DMS79 treated with DMSO at 0.1 percent for 48 hours (cell line): ENCODE measurements around the gene CKAP2.
"Not testable (repeated sequence)": the region's sequence is repeated elsewhere in the genome, so short reads cannot be mapped to it uniquely, and the experiment has no call there.

ENCODE experiments used
- DNase-seq: peaks from one replicate; lab custom pipeline; 2025; lab: John Stamatoyannopoulos, UW

Gene CKAP2, protein sequence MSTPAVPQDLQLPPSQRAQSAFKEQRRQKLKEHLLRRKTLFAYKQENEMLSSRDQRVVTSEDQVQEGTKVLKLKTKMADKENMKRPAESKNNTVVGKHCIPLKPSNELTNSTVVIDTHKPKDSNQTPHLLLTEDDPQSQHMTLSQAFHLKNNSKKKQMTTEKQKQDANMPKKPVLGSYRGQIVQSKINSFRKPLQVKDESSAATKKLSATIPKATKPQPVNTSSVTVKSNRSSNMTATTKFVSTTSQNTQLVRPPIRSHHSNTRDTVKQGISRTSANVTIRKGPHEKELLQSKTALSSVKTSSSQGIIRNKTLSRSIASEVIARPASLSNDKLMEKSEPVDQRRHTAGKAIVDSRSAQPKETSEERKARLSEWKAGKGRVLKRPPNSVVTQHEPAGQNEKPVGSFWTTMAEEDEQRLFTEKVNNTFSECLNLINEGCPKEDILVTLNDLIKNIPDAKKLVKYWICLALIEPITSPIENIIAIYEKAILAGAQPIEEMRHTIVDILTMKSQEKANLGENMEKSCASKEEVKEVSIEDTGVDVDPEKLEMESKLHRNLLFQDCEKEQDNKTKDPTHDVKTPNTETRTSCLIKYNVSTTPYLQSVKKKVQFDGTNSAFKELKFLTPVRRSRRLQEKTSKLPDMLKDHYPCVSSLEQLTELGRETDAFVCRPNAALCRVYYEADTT

DNA sequence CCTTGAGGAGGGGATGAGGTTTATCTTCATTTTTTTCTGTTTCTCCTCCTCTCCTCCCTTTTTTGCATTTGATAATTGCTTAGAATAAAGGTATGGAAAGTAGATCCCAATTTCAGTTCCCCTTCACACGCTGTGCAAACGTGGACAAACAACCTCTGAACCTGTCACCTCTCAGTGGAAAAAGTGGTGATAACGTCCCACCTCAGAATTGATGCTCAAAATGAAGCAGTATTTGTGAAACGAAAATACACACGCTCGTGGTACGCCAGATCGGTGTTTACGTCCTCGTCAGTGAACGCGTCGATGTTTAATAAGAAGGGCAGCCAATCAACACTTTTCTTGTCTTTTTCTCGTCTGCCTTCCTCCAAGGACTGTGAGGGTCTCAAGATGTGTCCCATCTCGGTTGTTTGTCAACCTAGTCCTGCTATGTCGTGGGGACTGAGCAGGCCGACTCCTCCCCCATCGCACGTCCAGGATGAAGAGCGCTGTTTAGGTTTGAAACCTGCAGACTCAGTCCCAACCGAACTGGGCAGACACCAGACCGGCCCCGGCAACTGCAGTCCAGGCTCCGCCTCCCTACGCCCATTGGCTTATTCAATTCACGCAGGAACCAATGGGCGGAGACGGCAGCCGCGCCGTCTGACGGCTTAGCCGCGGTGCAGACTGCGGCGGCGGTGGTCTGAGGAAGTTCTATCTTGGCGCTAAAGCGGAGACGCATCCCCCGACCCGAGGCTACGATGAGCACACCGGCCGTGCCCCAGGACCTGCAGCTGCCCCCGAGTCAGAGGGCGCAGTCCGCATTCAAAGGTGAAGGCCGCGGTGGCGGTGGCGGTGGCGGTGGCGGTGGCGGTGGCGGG is at the start of gene CKAP2:
TSS of gene CKAP2 (plus strand) at position 659 of the 857 bp plus-strand sequence. CDS start at position 738, 79 bp downstream.
- peak; percentile 87 for DNase-seq

DNA sequence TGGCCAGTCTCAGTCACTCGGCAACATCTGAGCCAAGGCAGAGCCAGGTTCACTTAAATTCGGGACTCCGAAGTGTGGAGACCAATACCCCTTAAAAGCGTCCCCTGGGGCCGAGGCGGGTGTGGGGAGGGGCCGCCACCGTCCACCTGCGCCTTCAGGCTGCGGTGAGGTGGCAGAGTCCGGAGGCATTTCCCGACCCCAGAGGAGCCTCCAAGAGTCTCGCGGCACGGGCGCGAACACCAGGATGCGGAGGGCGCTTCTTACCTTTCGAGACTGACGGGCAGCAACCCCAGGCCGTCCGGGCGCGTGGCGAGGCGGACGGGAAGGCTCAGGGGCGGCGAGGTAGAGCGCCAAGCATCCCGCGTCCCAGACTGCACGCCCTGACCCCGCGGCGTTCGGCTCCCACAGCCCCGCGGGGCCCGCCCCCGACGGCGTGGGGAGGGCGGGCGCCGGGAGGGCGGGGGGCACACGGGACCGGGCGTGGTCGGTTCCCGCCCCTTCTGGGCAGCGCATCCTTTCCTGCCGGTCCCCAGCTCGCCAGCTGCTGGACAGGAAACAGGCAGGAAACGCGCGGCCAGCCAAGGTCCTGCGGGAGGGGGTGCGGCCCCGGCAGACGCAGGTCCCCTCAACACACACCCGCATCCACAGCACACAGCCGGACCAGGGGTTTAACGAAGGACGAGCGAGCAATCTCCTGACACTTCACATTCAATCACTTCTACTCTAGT is 49.3 kb upstream of the CKAP2 start, which contains the start of gene THSD1:
TSS of gene THSD1 (minus strand) at position 406 of the 728 bp plus-strand sequence. CDS start 3,572 bp downstream, outside the sequence.
- DNase-seq, result peak; percentile 0

DNA sequence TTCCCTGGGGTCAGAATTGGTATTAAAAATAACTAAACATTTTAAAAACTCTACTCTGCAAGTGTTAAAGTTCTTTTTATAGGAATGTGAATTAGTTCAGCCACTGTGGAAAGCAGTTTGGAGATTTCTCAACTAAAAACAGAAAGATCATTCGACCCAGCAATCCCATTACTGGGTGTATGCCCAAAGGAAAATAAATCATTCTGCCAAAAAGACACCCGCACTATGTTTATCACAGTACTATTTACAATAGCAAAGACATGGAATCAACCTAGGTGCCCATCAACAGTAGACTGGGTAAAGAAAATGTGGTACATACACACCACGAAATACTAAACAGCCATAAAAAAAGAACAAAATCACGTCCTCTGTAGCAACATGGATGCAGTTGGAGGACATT is 48.6 kb upstream of the CKAP2 start:
- no peak for DNase-seq

DNA sequence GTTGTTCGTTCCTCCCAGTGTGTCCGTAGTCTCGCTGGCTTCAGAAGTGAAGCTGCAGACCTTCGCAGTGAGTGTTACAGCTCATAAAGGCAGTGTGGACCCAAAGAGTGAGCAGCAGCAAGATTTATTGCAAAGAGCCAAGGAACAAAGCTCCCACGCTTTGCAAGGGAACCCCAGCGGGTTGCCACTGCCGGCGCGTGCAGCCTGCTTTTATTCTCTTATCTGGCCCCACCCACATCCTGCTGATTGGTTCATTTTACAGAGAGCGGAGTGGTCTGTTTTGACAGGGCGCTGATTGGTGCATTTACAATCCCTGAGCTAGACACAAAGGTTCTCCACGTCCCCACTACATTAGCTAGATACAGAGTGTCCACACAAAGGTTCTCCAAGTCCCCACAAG is 47.8 kb upstream of the CKAP2 start:
- DNase-seq, result not testable (repeated sequence)

- DNase-seq, result peak; percentile 21
Measured at GRCh38 chr13:52408071-52408658, 47.1 kb upstream of the CKAP2 start.

DNA sequence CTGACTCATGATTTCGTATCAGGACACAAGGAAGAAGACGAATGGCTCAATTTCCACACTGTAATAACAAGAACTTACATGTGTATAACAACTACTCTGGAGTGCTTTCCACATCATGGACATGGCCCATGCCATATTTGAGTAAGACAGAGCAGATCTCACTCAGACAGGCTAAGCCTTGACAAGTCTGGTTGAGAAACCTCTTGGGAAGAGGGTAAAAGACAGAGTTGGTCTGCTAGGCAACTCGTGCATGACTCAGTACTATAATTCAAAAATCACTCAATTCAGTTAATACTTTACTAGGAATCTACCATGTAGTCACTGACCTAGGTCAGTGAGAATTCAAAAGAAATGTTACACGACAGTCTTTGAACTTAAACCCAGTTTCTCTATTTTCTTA is 43.6 kb upstream of the CKAP2 start:
- DNase-seq, result no peak

GRCh38 chr13:52412128-52412527 is 43.1 kb upstream of the CKAP2 start:
- no peak for DNase-seq

- no peak for DNase-seq
Measured at GRCh38 chr13:52414051-52414450, 41.2 kb upstream of the CKAP2 start.

GRCh38 chr13:52414963-52415362 is 40.3 kb upstream of the CKAP2 start:
- no peak for DNase-seq

DNA sequence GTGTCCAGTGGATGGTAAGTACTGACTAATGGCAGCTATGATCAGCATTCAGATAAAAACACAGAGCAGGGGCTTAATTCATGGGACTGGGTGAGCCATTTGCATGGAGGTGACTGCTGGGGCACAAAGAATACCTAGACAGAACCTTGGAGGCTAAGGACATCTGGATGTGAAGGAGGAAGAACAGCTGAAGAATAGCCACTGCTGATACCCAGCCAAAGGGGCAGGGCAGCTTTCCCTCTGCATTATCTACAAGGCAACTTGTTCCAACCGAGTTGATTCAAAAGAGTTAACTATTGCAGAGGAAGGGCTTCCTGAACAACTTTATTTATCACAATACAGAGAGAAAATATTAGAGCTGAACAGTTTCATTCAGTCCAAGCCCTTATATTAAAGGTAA is 36.2 kb upstream of the CKAP2 start:
- DNase-seq, result no peak

GRCh38 chr13:52421216-52421615 is 34.1 kb upstream of the CKAP2 start:
- DNase-seq, result no peak

GRCh38 chr13:52428295-52428694 is 27.0 kb upstream of the CKAP2 start:
- DNase-seq, result no peak

DNA sequence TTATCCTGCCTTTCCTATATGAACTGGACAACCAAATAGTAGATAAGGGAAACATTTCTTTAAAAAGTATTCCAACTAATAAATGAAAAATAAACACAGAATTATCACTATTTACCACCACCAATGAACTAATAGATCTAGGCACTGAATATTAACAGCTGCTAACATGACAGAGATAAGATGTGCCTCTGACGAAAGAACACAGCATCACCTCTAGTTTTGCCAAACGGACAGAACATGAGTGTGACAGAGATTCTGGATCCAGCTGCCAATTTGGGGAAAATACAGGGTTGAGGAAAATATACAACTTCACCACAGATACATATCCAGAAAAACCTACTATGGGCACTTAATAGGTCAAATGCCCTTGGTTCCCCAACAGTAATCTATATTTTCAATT is 22.8 kb upstream of the CKAP2 start:
- DNase-seq, result no peak

DNA sequence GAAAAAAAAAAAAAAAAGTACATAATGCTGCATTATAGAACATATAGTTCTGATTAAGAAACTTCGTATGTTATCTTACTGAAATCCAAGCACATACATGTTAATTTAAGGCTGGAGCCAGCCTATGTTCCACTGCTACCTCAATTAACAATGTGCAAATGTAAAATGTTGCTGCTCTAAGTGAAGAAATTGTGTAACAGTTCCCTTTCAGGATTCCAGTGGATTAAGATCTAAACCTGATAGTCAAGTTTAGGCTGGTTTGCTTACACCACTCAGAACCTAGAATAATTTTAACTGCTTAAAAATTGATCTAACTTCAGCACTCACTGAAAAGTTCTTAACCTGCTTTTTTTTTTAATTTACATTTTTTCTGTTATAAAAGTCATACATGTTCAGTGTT is 9.0 kb upstream of the CKAP2 start:
- DNase-seq, result no peak

DNA sequence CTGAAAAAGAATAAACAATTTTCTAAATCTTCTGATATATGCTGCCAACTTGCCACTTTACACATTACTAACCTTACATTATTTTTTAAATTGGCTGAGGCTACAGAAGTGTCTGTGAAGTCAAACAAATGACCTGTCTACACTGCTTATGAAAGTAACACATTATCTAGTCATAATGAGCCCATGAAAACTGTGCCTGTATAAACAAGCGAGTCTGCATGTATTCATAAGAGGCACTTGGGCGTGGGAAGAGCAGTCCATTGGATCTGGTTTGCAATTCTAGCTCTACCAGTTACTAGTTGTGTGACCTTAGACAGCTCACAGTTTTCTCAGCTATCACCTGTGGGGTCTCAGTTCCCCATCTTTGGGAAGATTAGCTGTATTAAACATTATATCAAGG is 7.9 kb upstream of the CKAP2 start:
- no peak for DNase-seq

GRCh38 chr13:52447815-52448552 is 7.3 kb upstream of the CKAP2 start:
- DNase-seq, result no peak

- DNase-seq, result peak; percentile 6
Measured at GRCh38 chr13:52449331-52450011, 5.8 kb upstream of the CKAP2 start.

DNA sequence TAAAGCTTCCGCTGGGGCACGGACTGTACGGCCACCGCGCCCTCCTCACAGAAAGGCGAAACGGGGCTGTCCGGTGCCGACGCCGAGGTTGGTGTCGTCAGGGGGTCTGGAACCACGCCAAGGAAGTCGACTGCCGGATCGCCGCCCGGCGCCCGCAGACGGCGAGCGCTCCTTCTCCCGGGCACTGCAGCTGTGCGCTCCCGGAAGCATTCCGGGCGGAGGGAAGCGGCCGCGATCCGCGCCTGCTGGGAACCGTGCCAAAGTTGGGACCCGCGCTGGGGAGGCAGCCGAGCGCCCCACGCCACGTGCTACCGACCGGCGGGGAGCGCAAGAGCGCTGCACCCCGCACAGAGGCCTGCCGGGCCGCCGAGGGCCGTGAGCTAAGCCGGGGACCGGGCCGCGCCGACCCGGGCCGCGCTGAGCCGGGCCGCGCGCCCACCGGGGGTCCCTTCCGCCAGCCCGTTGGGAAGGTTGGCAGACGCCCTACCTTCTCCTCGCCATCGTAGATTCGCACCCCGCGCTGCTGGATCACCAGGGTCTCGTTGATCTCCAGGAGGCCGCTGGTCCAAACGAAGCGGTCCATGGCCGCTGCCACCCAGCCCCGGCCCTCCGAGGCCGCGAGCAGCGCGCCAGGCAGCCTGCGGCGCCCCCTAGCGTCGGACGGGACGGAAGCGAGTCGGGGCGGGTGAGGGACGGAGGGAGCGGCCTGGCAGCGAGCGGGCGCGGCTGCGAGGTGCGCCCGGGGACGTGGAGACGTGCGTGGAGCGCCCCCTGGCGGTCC is 5.1 kb upstream of the CKAP2 start, which contains the start of gene VPS36:
TSS of gene VPS36 (minus strand) at position 623 of the 781 bp plus-strand sequence. CDS start at position 583, 40 bp downstream.
- DNase-seq, result peak; percentile 86

DNA sequence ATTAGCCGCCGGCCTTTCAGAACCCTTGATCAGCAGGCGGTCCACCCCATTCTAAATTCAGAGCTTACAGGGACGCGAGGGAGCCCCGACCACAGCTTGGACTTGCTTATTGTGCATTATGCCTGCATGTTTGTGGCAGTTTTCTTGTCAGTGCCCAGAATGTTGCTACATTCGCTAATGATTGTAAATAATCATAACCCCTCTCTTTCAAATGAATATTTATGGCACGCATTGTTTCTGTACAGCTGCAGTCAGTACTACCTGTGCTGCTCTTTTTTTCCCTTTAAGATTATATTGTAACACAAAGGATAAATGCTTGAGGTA is 4.5 kb upstream of the CKAP2 start:
- no peak for DNase-seq
